NT2/D1 (cell line): ENCODE measurements around the gene MLLT3.

Experiments used
- DNase-seq: peaks from one replicate; pipeline ENCODE4 v3.0.0-alpha.2; 2011; ENCODE audit warnings: low read depth, low spot score
- H3K27me3 ChIP-seq: 2 replicates; pipeline ENCODE4 v1.6.0; 2011; ENCODE audit warnings: mild to moderate bottlenecking; ENCODE audit not compliant: insufficient read length, insufficient read depth
- H3K36me3 ChIP-seq: 2 replicates; pipeline ENCODE4 v1.6.1; 2011; ENCODE audit warnings: mild to moderate bottlenecking, low read length, mixed read lengths; ENCODE audit not compliant: insufficient read depth, insufficient read length
- H3K4me1 ChIP-seq: 2 replicates; pipeline ENCODE4 v1.5.1; 2011; ENCODE audit not compliant: insufficient read depth, insufficient read length
- H3K4me3 ChIP-seq: 2 replicates; pipeline ENCODE4 v1.5.1; 2011; ENCODE audit warnings: low read depth; ENCODE audit not compliant: insufficient read length
- H3K9ac ChIP-seq: 2 replicates; pipeline ENCODE4 v1.6.0; 2011; ENCODE audit warnings: low read depth; ENCODE audit not compliant: insufficient read length
- H3K9me3 ChIP-seq: 2 replicates; pipeline ENCODE4 v1.5.1; 2011; ENCODE audit warnings: mild to moderate bottlenecking, low read length; ENCODE audit not compliant: insufficient read depth
- SUZ12 ChIP-seq: IDR thresholded peaks from 2 replicates; pipeline ENCODE4 v1.6.1; 2011; ENCODE audit not compliant: insufficient read length, insufficient read depth; ENCODE audit errors: extremely low read depth
- YY1 ChIP-seq: IDR thresholded peaks from 2 replicates; pipeline ENCODE4 v1.6.1; 2011; ENCODE audit not compliant: insufficient read length, insufficient read depth
- ZNF274 ChIP-seq: IDR thresholded peaks from 2 replicates; pipeline ENCODE4 v1.6.1; 2011; ENCODE audit warnings: mild to moderate bottlenecking, low read depth, low read length

Gene MLLT3

GRCh38 chr9:20490246-20490834, 132.0 kb downstream of the MLLT3 start:
- Histone ChIP-seq H3K9ac (no peak overlapping the region), H3K27me3 (no peaks in the 10 kb centered on the region), H3K4me3 (no peak overlapping the region), H3K36me3 (no peaks in the 10 kb centered on the region), H3K9me3 (no peaks in the 10 kb centered on the region), H3K4me1 (no peaks in the 10 kb centered on the region)
- no peak for TF ChIP-seq SUZ12
- no peak for TF ChIP-seq ZNF274
- no peak for TF ChIP-seq YY1
- DNase-seq: peak; percentile 5

- no peaks in the 10 kb centered on the region for H3K9me3 ChIP-seq
- no peak overlapping the region for H3K9ac ChIP-seq
- TF ChIP-seq SUZ12 (no peak), ZNF274 (no peak), YY1 (no peak)
- H3K4me1 ChIP-seq: no peaks in the 10 kb centered on the region
- H3K27me3 ChIP-seq: no peaks in the 10 kb centered on the region
- H3K36me3 ChIP-seq: no peaks in the 10 kb centered on the region
- no peak overlapping the region for H3K4me3 ChIP-seq
- no peak for DNase-seq
Observed at GRCh38 chr9:20488691-20489090, 133.6 kb downstream of the MLLT3 start.

DNA sequence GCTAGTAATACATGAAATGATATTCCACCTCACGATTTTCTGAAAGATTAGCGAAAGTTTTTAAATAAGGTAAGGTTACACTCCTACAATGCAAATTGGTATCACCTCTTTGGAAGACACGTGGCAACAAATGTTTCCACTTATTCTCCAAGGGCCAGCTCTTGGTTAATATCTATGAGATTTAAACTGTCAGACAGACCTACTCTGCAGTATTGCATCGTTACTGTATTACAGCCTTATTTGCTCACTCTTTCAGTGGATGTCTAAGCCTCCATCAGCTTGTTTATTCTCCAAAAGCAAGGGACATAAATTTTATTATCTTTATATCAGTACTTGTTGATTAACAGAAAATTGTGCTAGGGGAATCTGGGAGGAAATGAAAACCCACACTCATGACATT, 135.7 kb downstream of the MLLT3 start:
- no peak for DNase-seq
- Histone ChIP-seq H3K9ac (no peak overlapping the region), H3K4me3 (no peak overlapping the region), H3K27me3 (no peaks in the 10 kb centered on the region), H3K36me3 (no peaks in the 10 kb centered on the region), H3K4me1 (no peaks in the 10 kb centered on the region), H3K9me3 (no peaks in the 10 kb centered on the region)
- TF ChIP-seq YY1: no peak
- TF ChIP-seq ZNF274: no peak

- Histone ChIP-seq H3K4me1 (no peaks in the 10 kb centered on the region), H3K9me3 (no peaks in the 10 kb centered on the region), H3K4me3 (no peak overlapping the region), H3K9ac (no peak overlapping the region), H3K36me3 (no peaks in the 10 kb centered on the region), H3K27me3 (no peaks in the 10 kb centered on the region)
- no peak for TF ChIP-seq YY1
- no peak for TF ChIP-seq SUZ12
- no peak for TF ChIP-seq ZNF274
- no peak for DNase-seq
Observed at GRCh38 chr9:20481437-20481836, 140.9 kb downstream of the MLLT3 start.

DNA sequence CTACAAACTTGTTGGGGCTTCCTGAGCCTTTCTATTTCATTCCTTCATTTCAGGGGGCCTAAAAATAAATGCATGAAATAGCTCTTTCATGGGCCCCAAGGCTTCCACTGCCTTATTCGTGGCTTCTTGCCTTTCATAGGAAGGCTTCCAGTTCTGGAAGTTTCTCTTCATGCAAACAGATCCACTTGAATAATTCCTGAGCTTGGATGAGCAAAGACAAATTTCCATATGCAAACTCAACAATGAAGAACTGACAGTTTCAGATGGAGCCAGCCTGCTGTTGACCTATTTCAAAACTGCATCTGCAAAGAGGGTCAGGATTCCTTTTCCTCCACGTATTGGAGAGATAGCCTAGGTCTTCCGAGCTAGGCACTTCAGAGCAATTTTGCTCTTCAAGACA, 142.1 kb downstream of the MLLT3 start:
- Histone ChIP-seq H3K36me3 (no peaks in the 10 kb centered on the region), H3K9ac (no peak overlapping the region), H3K27me3 (no peaks in the 10 kb centered on the region), H3K9me3 (no peaks in the 10 kb centered on the region), H3K4me1 (no peaks in the 10 kb centered on the region), H3K4me3 (no peak overlapping the region)
- TF ChIP-seq ZNF274 (no peak), SUZ12 (no peak), YY1 (no peak)
- no peak for DNase-seq

DNA sequence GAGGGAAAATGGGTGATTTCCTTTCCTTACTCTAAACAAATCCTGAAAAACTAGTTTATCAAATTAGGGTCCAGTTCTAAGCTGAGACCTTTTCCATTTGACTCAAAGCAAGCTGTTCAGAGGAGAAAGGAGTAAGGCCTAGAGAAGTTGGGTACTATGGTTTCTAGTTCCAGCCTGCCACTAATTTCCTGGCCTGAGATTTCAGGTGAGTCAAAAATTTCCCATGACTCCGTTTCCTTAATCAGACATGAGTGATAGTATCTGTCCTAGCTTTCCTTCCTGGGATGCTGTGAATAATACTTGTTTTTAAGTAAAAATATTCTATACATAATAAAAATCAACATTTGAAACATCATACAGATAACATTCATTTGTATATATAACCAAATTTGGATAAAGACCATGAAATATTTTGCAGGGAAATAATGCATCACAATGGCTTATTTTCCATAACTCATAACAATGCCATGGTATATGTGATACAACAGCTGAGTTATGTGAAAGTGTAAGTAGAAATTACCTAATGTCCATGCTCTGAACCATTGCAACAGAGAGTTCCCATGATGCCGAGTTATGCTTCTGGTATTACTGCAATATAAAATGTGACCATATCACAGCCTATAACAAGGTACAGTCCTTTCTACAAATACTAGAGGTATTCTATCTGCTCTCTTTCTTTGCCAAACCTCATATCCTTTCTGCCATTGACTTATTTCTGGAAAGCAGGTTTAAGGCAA, 142.7 kb downstream of the MLLT3 start:
- Histone ChIP-seq H3K4me3 (no peak overlapping the region), H3K27me3 (no peaks in the 10 kb centered on the region)

GRCh38 chr9:20478786-20479185, 143.5 kb downstream of the MLLT3 start:
- H3K4me3 ChIP-seq: no peak overlapping the region
- H3K9ac ChIP-seq: no peak overlapping the region
- DNase-seq: no peak
- H3K27me3 ChIP-seq: no peaks in the 10 kb centered on the region
- no peak for TF ChIP-seq ZNF274
- TF ChIP-seq YY1: no peak
- no peaks in the 10 kb centered on the region for H3K36me3 ChIP-seq
- no peaks in the 10 kb centered on the region for H3K9me3 ChIP-seq
- H3K4me1 ChIP-seq: no peaks in the 10 kb centered on the region

More for the DNA sequence above, 142.7 kb downstream of the MLLT3 start:
- H3K9me3 ChIP-seq: no peaks in the 10 kb centered on the region
- no peaks in the 10 kb centered on the region for H3K4me1 ChIP-seq
- H3K36me3 ChIP-seq: no peaks in the 10 kb centered on the region
- no peak for DNase-seq
- H3K9ac ChIP-seq: no peak overlapping the region
- TF ChIP-seq YY1 (no peak), ZNF274 (no peak)
